ENCODE data around the gene FOXL2NB.
A peak's percentile ranks its signal among the peaks of the same experiment; 100 is the strongest.
"Not testable (repeated sequence)": the region's sequence is repeated elsewhere in the genome, so short reads cannot be mapped to it uniquely, and the experiment has no call there.

The FOXL2NB gene

DNA sequence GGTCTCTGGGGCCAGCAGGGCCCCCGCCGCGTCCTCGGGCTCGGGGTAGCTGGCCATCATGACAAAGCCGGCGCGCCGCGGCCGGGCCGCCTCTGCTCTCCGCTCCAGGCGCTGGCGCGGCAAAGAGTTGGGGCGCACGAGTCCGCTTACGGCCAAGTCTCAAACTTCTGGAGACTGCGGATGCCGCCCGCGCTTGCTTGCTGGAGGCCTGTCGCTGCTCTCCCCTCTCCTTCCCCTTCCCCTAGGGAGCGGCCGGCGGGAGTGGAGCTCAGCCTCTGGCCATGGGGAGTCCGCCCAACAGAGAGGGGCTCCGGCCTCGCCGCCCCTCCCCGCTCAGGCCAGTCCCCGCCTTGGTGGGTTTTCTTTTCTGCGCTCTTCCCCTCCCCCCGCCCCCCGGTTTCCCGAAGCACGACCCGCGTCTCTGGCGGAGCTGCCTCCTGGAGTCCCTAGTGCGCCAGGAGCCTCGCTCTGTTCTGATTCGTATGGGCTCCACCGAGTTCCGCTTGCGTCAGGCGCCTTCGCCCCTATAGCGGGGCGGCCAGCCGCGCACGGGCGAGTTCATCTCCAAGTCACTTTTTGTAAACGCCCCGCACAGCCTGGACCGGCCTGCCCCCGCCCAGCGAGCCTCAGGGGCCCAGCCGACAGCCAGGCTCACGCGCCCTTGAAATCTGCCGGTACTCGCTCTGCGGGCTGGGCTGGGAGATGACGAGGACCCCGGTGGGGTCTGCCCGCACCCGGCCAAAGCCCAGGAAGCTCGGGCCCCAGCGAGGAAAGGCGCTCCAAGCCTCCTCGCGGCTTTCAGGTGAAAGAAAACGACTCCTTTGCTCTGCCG, at the start of gene FOXL2NB, which contains the start of gene FOXL2:
TSS of gene FOXL2NB (plus strand) at position 555 of the 832 bp plus-strand sequence. CDS start at position 703, 148 bp downstream.
TSS of gene FOXL2 (minus strand) at position 475 of the 832 bp plus-strand sequence. CDS start at position 60, 415 bp downstream.
- DNase-seq, result peak in 1 of 2 donors; percentile 11

DNA sequence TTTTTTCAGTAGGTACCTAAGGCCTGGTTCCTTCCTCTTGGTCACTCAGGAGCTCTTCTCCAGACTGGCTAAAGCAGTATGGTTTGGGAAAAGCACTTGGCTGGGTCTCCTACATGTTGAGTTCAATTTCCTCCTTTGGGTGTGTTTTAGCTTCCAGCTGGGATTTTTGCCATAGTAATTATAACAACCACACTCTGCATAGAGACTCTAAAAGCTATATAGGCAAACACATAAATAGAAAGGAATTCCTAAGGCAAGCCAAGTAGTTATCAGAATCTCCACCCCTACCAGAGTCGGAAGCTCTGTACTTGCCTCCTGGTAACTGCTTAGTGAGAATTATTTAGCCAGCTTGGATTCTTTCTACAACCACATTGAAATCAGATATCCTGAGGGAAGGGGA, 48.7 kb upstream of the FOXL2NB start:
- DNase-seq, result no peak

DNA sequence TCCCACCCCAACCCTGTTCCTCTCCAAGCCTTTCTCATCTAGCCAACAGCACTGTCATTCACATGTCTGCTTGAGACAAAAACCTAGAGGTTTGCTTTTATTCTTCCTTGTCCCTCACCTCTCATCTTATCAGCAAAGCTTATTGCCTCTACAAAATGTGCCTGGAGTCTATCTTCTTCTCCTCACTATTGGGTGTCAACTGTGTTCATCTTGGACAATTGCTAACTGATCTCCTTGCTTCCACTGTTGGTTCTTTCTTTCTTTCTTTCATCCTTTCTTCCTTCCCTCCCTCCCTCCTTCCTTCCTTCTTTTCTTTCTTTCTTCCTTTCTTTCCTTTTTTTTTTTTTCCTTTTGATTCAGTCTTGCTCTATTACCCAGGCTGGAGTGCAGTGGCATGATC, 48.3 kb upstream of the FOXL2NB start:
- DNase-seq, result no peak

DNA sequence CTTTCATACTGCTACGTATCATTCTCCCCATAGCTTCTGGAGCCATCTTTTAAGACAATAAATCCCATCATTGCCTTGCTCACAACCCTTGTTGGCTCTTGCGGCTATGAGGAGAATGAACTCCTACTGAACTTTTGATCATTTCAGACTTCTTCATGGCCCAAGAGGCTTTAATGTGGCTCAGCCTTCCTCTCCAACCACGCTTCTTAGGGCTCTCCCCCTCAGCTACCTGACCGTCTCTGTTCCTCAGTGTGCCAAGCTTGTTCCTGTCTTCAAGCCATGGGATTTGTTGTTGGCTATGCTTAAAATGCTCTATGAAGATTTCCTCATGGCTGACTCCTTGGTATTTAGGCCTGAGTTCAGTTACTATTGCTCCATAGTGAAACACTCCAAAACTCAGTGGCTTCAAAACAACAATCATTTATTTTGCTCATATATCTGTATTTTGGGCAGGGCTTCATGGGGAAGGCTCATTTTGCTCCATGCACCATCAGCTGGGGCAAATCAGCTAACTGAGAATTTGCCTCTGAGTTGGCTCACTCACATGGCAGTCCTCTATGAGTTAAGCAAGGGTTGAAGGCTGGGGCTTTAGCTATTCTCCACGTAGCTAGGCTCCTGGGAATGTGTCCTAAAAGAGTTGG, 47.5 kb upstream of the FOXL2NB start:
- DNase-seq, result no peak

DNA sequence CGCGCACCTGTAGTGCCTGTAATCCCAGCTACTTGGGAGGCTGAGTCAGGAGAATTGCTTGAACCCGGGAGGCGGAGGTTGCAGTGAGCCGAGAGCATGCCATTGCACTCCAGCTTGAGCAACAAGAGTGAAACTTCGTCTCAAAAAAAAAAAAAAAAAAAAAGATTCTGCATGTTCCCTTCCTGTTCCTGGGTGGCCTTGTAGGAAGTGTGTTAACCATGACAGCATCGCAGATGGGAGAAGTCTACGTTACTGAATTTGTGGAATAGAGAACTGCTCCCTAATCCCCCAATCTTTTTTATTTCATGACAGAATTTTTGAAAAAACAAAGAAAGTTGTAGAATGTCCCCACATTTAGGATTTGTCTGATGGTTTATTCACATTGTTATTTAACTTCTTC, 45.5 kb upstream of the FOXL2NB start:
- DNase-seq, result no peak

DNA sequence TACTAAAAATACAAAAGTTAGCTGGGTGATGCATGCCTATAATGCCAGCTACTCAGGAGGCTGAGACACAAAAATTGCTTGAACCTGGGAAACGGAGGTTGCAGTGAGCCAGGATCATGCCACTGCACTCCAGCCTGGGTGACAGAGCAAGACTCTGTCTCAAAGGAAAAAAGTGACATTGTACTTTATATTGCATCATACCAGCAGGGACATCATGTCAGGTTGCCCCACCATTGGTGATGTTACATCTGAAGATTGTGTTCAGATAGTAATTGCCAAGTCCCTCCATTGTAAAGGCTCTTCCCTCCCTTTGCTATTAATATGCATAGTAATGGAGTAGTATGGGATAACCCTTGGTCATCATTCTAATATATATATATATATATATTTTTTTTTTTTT, 44.8 kb upstream of the FOXL2NB start:
- no peak for DNase-seq

DNA sequence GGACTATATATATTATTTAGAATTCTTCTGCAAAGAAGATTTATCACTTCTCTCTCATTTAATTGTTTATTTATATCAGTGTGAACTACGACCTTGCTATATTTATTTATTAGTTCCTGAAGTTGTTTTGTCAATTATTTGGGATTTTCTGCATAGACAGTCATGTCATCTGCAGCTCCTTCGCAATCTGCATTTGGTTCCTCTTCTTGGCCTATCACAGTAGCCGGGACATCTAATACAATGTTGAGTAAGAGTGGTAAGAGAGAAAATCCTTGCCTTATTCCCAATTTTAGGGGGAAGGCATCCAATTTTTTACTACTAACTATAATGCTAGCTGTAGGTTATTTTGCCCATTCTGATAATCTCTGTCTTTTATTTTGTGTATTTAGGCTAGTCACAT, 39.5 kb upstream of the FOXL2NB start:
- DNase-seq, result no peak

DNA sequence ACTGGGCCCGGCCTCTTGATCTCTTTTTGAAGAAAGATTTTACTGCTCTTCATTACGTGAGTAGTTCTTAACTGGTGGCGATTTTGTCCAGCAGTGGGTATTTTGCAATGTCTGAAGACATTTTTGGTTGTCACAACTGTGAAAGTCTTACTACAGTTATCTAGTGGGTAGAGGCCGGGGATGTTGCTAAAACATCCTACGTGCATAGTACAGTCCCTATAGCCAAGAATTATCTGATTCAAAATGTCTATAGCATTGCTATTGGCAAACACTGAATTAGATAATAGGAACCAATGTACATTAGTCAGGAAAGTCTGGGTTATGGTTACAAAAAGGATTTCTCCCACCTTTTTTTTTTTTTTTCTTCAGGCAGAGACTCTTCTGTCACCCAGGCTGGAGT, 38.2 kb upstream of the FOXL2NB start:
- no peak for DNase-seq

DNA sequence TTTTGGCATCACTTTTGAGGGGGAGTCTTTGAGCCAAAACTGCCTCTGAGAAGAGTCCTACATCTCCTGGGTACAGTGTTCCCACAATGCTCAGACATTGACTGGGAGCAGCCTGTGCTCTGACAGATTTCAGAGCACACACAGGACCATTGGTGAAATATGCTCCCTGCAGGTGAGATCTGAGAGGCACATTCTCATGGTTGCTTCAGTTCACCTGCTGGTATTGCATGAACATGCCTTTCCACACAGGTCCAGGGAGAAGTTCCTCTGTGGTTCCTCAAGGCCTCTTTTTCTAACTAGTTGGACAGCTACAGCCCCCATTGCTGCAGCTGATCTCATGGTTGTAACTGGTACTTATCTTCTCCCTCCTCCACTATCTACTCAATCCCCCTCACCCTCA, 37.1 kb upstream of the FOXL2NB start:
- no peak for DNase-seq

DNA sequence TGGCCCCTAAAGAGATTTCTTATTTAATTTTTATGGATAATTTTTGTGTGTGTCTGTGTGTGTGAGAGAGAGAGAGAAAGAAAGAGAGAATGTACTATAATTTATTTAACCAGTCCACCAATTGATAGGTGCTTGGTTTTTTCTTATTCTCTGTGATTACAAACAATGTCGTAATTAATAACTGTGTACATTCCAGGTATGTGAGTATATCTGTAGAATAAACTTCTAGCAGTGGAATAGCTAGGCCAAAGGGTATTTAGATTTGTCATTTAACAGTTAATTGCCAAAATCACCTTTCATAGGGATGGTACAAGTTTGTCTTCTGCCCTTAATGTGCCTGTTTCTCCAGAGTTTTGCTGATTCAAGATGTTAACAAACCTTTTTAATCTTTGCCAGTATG, 35.4 kb upstream of the FOXL2NB start:
- DNase-seq, result no peak

DNA sequence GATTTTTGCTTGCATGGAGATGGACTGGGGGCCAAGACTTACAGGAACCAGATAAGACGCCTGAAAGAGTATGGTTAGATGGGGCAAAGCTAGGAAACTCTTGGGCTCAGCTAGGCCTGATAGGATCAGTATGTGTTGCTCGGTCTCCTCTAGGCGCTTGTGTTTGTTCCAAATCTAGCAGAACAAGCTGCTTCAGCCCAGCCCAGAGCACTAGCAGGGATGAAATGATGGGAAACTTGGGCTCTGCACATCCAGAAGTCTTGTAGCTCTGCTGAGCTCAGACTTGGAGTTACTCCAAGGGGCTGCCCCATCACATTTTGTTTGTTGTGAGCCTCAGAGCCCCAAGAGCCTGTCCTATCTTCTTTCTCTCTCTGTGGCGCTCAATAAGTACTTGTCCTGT, 34.8 kb upstream of the FOXL2NB start:
- no peak for DNase-seq

DNA sequence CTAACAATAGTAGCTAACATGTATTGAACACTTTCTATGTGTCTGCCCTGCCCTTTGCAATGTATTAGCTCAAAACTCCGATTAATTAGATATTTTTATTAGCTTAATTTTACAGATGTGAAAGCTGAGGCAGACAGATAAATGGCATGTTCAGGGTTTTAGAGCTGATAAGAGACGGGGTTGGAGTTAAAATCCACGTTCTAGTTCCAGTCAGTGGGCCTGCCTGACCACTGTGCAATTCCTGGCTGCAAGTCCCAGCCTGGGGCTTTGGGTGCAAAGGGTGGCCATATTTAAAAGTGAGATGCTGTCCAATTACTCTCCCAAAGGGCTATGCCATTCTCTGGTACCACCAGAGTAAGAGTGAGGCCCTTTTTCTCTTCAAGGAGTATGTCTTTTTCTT, 33.3 kb upstream of the FOXL2NB start:
- no peak for DNase-seq

DNA sequence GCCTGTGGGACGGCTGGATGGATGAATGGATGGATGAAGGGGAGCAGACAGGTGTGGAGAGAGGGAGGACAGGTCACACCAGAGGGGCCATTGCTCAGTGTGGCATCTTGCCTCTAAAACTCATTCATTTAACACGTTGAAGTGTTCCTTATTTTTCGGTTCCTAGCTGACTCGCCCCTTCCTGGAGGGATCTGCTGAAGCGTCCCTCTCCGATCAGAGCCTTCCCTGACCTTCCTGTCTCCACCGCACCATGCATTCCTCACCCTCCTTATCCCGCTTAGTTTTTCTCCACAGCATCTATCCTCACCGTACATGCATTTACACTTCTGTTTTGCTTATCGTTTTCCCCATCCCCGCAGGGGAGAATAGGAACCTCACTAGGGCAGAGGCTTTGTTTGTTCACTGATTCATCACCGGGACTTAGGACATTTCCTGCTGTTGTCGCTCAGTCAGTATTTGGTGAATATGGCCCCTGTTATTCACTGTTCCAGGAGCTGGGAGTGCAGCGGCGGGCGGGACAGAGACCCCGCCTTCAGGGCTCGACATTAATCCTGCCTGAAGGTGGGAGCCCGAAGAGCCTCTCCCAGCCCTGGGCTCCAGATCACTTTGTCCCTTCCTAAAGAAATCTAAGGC, 32.0 kb upstream of the FOXL2NB start:
- no peak for DNase-seq

DNA sequence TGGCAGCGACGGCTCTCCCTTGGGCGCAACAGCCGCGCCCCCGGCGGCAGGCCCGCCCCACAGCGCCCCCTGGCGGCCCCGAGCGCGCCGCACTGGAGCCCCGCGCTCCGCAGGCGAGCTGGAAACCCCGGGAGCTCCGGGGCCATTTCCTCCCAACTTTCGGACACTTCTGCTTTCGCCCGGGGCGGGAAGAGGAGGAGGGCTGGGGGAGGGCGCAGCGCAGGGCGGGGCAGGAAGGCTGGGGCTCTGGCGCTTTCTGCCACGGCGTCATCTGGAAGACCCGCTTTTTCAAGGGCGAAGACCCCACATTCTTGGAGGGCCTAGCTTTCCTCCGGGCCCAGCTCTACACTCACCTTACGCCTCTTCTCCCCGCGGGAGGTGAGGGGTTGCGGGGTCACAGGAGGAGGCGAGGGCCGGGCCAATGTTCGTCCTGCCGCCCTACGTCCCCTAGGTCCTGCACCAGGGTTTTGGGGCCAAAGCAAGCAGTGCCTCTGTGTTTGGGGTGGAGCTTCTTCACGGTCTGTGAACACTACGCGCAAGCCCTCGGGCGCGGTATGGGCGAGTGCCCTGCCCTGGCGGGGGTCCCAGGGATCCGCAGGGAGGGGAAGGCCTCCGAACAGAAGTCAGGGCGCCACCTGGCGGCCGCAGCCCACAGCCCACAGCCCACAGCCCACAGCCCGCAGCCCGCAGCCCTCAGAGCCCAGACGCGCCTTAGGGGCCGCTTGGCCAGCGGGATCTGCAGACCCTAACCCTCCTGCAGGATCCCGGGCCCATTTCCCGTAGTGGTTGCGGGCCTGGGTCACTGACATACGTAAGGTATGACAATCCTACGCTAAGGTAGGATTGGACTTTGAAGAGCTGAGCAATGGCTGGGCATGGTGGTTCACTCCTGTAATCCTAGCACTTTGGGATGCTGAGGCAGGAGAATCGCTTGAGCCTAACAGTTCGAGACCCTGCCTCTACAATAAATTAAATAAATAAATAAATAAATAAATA, 31.2 kb upstream of the FOXL2NB start:
- peak; percentile 79 to 87 for DNase-seq

DNA sequence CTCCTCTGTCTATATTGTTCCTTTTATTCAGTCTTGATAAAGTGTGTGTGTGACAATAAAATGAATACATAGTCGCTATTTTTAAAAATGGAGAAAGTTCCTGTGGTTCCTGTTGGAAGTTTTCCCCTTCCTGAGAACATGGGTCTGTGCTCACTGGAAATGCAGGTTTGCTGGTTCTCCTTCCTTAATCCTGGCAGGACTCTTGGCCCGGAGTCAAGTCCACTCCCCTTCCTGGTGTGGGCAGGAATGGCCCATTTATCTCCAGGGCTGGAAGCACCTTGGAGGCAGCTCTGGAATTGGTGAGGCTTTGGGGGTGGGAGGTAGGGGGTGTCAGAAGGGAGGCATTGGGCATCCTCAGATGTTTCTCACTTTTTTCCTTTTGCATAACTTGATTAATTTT, 30.2 kb upstream of the FOXL2NB start:
- DNase-seq, result no peak

DNA sequence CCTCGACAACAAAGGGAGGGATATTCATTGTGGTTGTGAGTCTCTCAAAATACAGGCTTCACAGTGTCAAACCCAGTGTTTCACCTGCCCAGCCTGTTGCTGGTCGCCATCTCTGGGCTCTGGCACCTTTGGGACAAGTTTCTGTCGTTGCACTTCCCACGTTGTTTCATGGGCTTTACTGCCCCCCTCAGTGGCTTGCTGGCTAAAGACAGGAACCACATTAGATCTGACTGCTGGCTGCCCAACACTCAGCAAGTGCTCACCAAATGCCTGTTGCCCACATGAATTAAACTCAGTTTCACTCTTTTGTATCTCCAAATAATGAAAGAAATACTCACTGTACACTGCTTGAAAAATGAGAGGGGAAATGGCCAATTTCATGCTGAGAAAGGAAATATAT, 27.7 kb upstream of the FOXL2NB start:
- no peak for DNase-seq

DNA sequence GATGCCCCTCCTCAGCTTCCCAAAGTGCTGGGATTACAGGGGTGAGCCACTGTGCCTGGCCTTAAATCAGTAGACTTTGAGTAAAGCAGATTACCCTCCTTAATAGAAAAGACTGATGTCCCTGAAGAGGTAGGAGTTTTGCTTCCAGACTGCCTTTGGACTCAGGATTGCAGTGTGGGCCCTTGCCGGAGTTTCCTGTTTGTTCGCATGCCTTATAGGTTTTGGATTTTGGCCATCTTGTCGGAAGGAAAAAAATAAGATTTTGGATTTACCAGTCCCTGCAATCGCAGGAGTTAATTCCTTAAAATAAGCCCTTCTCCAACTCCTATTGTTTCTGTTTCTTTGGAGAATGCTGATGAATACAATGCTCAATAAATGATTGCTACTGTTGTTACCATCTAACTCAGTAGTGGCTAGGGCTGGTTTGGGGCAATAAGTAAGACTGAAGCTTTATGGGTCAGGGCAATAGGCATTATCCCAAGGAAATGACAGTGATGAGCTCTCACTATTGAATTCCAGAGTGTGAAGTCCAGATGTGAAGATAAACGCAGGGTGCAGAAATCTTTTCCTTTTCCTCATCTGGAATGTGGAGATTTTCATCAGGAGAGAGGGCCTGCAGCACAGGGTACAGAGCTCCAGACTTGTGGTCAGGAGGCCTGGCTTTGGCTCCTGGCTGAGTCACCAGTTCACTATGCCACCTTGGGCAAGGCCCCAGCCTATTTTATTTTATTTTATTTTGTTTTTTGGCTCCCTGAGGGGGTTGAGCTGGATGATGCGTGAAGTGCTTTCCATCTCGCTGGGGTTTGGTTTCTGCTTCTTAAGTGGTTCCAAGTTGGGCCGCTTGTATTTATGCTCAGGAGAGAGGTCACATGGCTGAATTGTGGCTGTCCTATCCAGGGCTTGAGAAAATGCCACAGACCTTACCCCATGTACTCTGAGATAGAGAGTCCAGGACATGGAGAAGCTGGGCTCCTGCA, 25.4 kb upstream of the FOXL2NB start:
- no peak for DNase-seq

DNA sequence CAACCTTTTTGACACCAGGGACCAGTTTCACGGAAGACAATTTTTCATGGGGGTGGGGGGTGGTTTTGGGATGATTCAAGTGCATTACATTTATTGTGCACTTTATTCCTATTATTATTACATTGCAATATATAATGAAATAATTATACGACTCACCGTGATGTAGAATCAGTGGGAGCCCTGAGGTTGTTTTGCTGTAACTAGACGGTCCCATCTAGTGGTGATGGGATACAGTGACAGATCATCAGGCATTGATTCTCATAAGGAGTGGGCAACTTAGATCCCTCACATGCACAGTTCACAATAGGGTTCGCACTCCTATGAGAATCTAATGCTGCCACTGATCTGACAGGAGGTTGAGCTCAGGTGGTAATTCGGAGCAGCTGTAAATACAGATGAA, 24.6 kb upstream of the FOXL2NB start:
- not testable (repeated sequence) for DNase-seq

DNA sequence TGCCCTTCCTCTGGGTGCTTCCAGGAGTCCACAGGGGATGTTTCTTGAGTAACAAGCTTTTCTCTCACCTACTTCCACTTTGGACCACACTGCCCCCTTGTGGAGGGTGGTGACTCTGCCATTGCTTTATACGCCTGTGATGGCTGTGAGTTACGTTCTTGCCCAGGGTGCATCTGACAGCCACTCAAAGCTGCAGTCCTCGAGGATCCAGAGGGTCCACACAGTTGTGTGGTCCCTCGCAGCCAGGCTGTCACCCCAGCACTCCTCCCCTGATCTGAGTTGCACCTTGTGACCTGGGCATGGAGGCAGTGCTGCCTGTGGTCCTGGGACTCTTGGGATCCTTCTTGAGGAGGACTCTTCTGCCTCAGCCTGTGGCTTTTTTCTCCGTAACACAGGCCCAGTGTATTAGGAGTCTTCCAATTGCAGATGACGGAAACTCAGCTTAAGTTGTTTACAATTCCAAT, 23.5 kb upstream of the FOXL2NB start:
- DNase-seq, result peak; percentile 88 to 92

DNA sequence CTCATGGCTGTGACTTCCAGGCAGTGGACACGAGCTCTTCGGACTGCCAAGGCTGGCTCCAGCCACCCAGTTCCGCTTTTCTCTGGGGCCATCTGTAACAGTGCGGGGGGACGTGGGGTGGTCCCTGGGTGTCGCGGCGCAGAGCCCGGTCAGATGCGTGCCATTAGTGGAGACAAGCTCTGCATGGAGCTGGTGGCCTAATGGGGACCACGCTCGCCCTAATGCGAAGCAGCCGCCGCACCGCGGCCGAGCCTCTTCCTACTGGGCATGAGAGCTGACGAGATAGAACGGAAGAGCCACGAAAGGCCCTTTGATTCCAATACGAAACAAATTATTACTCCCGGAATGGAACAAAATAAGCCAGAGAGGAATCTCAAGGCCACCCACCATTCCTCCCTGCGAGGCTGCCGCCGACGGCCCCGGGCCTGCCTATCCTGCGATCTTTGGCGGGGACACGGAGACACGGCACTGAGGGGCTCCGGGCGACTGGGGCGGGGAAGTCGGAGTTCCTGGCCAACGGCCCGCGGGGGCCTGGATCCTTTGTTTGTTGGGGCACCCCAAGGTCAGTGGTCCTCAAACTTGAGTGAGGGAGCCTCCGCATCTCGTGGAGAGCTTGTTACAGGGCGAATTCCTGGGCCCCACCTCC, 18.2 kb upstream of the FOXL2NB start:
- DNase-seq, result no peak
